HG03558 (cell line): Measurements from ENCODE around the gene TMEM127.
A peak's percentile ranks its signal among the peaks of the same experiment; 100 is the strongest.
"Not testable (repeated sequence)": the region's sequence is repeated elsewhere in the genome, so short reads cannot be mapped to it uniquely, and the experiment has no call there.

Experiments
- ATAC-seq: cut with Tn5 transposase; IDR thresholded peaks from one replicate; pipeline ENCODE4 v1.9.1; 2021; ENCODE audit warnings: moderate number of reproducible peaks; ENCODE audit not compliant: unreplicated experiment; ENCODE audit errors: extremely low read depth

The TMEM127 gene

GRCh38 chr2:96265840-96266679 lies at the start of gene TMEM127, which contains the start of gene CIAO1:
TSS of gene TMEM127 (minus strand) at chr2:96265997. CDS start at chr2:96265381, 616 bp downstream.
TSS of gene CIAO1 (plus strand) at chr2:96266225. CDS start at chr2:96266351, 126 bp downstream.
- peak; percentile 89 for ATAC-seq

- no peak for ATAC-seq
Observed at GRCh38 chr2:96315005-96315399, 49.2 kb upstream of the TMEM127 start.

- no peak for ATAC-seq
Observed at GRCh38 chr2:96308248-96308647, 42.5 kb upstream of the TMEM127 start.

GRCh38 chr2:96306370-96306769 lies 40.6 kb upstream of the TMEM127 start:
- no peak for ATAC-seq

GRCh38 chr2:96305979-96306308 lies 40.1 kb upstream of the TMEM127 start:
- no peak for ATAC-seq

GRCh38 chr2:96305091-96305978 lies 39.5 kb upstream of the TMEM127 start, which contains the start of gene SNRNP200:
TSS of gene SNRNP200 (minus strand) at chr2:96305546. CDS start at chr2:96305437, 109 bp downstream.
- ATAC-seq: no peak

- ATAC-seq: no peak
Observed at GRCh38 chr2:96304606-96305005, 38.8 kb upstream of the TMEM127 start.

GRCh38 chr2:96301865-96302264 lies 36.1 kb upstream of the TMEM127 start:
- no peak for ATAC-seq

GRCh38 chr2:96296925-96297324 lies 31.1 kb upstream of the TMEM127 start:
- ATAC-seq: no peak

- not testable (repeated sequence) for ATAC-seq
Observed at GRCh38 chr2:96294271-96294670, 28.5 kb upstream of the TMEM127 start.

GRCh38 chr2:96291751-96292150 lies 26.0 kb upstream of the TMEM127 start:
- no peak for ATAC-seq

- no peak for ATAC-seq
Observed at GRCh38 chr2:96287273-96287856, 21.6 kb upstream of the TMEM127 start.

GRCh38 chr2:96276787-96277499 lies 11.1 kb upstream of the TMEM127 start:
- no peak for ATAC-seq

GRCh38 chr2:96274355-96275056 lies 8.7 kb upstream of the TMEM127 start:
- no peak for ATAC-seq

- ATAC-seq: no peak
Observed at GRCh38 chr2:96273763-96274162, 8.0 kb upstream of the TMEM127 start.

GRCh38 chr2:96271995-96272394 lies 6.2 kb upstream of the TMEM127 start:
- ATAC-seq: no peak

GRCh38 chr2:96267159-96267971 lies 1.6 kb upstream of the TMEM127 start:
- ATAC-seq: no peak

- no peak for ATAC-seq
Observed at GRCh38 chr2:96265349-96265839, 403 bp downstream of the TMEM127 start.
